K562 (cell line): ENCODE measurements around the gene SLC35A4. TPM values are rescaled to one million over a fixed set of nuclear protein-coding genes. Genes with fewer than 3 reads are reported as not detected.

Experiments
- ATAC-seq: fragments of 200-7000 bp; cut with Tn5 transposase; 3 replicates; pipeline ENCODE4 v1.9.1; 2020; ENCODE audit warnings: moderate library complexity
- BruUV-seq: library from RNA; stranded (reverse); fragments of 400-500 nt; replicated peaks from 2 replicates; lab custom pipeline; 2021; lab: Mats Ljungman, UMichigan
- CTCF ChIA-PET: fragments of 300-600 bp; formaldehyde crosslinking; extraction: SDS; loops from one replicate; lab custom pipeline; 2021; ENCODE audit warnings: low intra/inter-chr PET ratio; lab: Yijun Ruan, JAX
- POLR2A ChIA-PET: fragments of 300-600, 350-650 bp; sonication (Branson Sonifier 250); formaldehyde crosslinking; extraction: SDS; loops from one replicate; lab custom pipeline; 2021; ENCODE audit warnings: antibody characterized with exemption, inconsistent platforms; lab: Yijun Ruan, JAX
- DNase-seq, 4 experiments: peaks; one replicate each; pipeline versions ENCODE4 v3.0.0 to v3.0.0-alpha.2; 2011 to 2018; ENCODE audit warnings: low spot score in 3 of 4, mixed read lengths in 3 of 4; ENCODE audit errors: extremely low read depth in 1 of 4
- FAIRE-seq: peaks from 2 replicates; lab custom pipeline; 2011; peaks lifted over from hg19 to GRCh38; lab: Jason Lieb, UNC
- H2AFZ ChIP-seq: 2 replicates; pipeline ENCODE4 v1.6.0; 2011; ENCODE audit warnings: low read depth, low read length, control low read depth, inconsistent platforms
- H3K27ac ChIP-seq: fragments of 200-600 bp; 3 replicates; pipeline ENCODE4 v1.8.0; 2011; ENCODE audit warnings: low read depth, mild to moderate bottlenecking, control low read depth, inconsistent platforms, low read length, moderate library complexity, mixed read lengths; ENCODE audit errors: extremely low read depth
- H3K27me3 ChIP-seq, 2 experiments: fragments of 300-600 bp in 1 of 2; 2 replicates in 1 of 2; 3 replicates in 1 of 2; pipeline versions ENCODE4 v1.6.0 to v1.8.0; 2011; ENCODE audit warnings: inconsistent platforms in 2 of 2, low read length in 2 of 2, mild to moderate bottlenecking in 1 of 2, mixed read lengths in 1 of 2, moderate library complexity in 1 of 2; ENCODE audit not compliant: control insufficient read depth in 2 of 2, insufficient read depth in 2 of 2
- H3K36me3 ChIP-seq: fragments of 300-600 bp; 3 replicates; pipeline ENCODE4 v1.8.0; 2011; ENCODE audit warnings: mild to moderate bottlenecking, low read length, inconsistent platforms; ENCODE audit not compliant: control insufficient read depth, insufficient read depth
- H3K4me1 ChIP-seq, 2 experiments: fragments of 200-600 bp in 1 of 2; replicated peaks in 1 of 2; 2 replicates in 1 of 2; 3 replicates in 1 of 2; pipeline versions ENCODE4 v1.5.1 to v1.8.0; 2011; ENCODE audit warnings: inconsistent platforms in 2 of 2, low read length in 2 of 2, mild to moderate bottlenecking in 1 of 2, mixed read lengths in 1 of 2, moderate library complexity in 1 of 2; ENCODE audit not compliant: control insufficient read depth in 2 of 2, insufficient read depth in 2 of 2
- H3K4me2 ChIP-seq: 2 replicates; pipeline ENCODE4 v1.6.1; 2011; ENCODE audit warnings: low read length, control low read depth, inconsistent platforms, mixed read lengths; ENCODE audit not compliant: insufficient read depth
- H3K4me3 ChIP-seq: fragments of 200-600 bp; sonication (generic), shearing (Covaris generic); 2 replicates; pipeline ENCODE4 v1.5.1; 2016; ENCODE audit warnings: control low read depth, inconsistent platforms
- H3K79me2 ChIP-seq: fragments of 200-600 bp; 3 replicates; pipeline ENCODE4 v1.8.0; 2011; ENCODE audit warnings: low read length, inconsistent platforms; ENCODE audit not compliant: control insufficient read depth, insufficient read depth
- H3K9ac ChIP-seq, 2 experiments: 2 replicates each; pipeline versions ENCODE4 v1.6.0 to v1.6.1; 2011; ENCODE audit warnings: low read depth in 2 of 2, low read length in 2 of 2, control low read depth in 1 of 2, inconsistent platforms in 1 of 2, mild to moderate bottlenecking in 1 of 2, mixed read lengths in 1 of 2; ENCODE audit not compliant: insufficient read depth in 1 of 2
- H3K9me1 ChIP-seq: one replicate; pipeline ENCODE4 v1.6.0; 2011; ENCODE audit warnings: inconsistent platforms, mild to moderate bottlenecking, low read length, moderate library complexity; ENCODE audit not compliant: control insufficient read depth, insufficient read depth
- H3K9me3 ChIP-seq: replicated peaks from 2 replicates; pipeline ENCODE4 v1.5.1; 2011; ENCODE audit warnings: low read depth, low read length, inconsistent platforms; ENCODE audit not compliant: control insufficient read depth, insufficient read depth
- H4K20me1 ChIP-seq: replicated peaks from 2 replicates; pipeline ENCODE4 v1.6.1; 2011; ENCODE audit warnings: low read length, inconsistent platforms, mixed read lengths; ENCODE audit not compliant: control insufficient read depth, insufficient read depth
- BCOR ChIP-seq: fragments of 450-650 bp; IDR thresholded peaks from 2 replicates; pipeline ENCODE4 v1.6.1; 2016
- CREBBP ChIP-seq: IDR thresholded peaks from one replicate; pipeline ENCODE4 v1.6.1; 2012; ENCODE audit warnings: low read depth, mild to moderate bottlenecking, control low read depth, inconsistent platforms, low read length
- CREM ChIP-seq: IDR thresholded peaks from 2 replicates; pipeline ENCODE4 v1.6.1; 2014; ENCODE audit warnings: antibody characterized with exemption, low read depth
- EGR1 ChIP-seq: fragments of 450-650 bp; conservative IDR thresholded peaks from 2 replicates; pipeline ENCODE4 v1.6.1; 2017; ENCODE audit warnings: mild to moderate bottlenecking
- ETV6 ChIP-seq, 3 experiments: fragments of 150-350 bp in 1 of 3; sonication (generic) in 1 of 3; formaldehyde crosslinking in 1 of 3; IDR thresholded peaks; 2 replicates each; pipeline versions ENCODE4 v1.6.1 to v1.8.0; 2014 to 2022; ENCODE audit warnings: borderline replicate concordance in 2 of 3, low read depth in 2 of 3, antibody characterized with exemption in 1 of 3, low read length in 1 of 3, mild to moderate bottlenecking in 1 of 3, missing genetic modification reagents in 1 of 3
- HNRNPH1 ChIP-seq: fragments of 200-400 bp; formaldehyde crosslinking; optimal IDR thresholded peaks from 2 replicates; pipeline ENCODE3; 2017; ENCODE audit warnings: low read depth, mild to moderate bottlenecking, low read length, moderate library complexity
- KLF13 ChIP-seq: fragments of 450-650 bp; IDR thresholded peaks from 2 replicates; pipeline ENCODE4 v1.6.1; 2016; ENCODE audit warnings: missing genetic modification characterization, low read depth, mild to moderate bottlenecking, missing compliant biosample characterization, moderate library complexity, borderline replicate concordance
- MEF2D ChIP-seq: conservative IDR thresholded peaks from 2 replicates; pipeline ENCODE4 v1.6.1; 2016; ENCODE audit warnings: low read depth, missing genetic modification characterization, missing compliant biosample characterization
- NFIC ChIP-seq: fragments of 450-650 bp; IDR thresholded peaks from 2 replicates; pipeline ENCODE4 v1.6.1; 2017; ENCODE audit warnings: mild to moderate bottlenecking, inconsistent platforms
- NFYB ChIP-seq: IDR thresholded peaks from 2 replicates; pipeline ENCODE4 v1.6.1; 2011; ENCODE audit warnings: mild to moderate bottlenecking, moderate library complexity; ENCODE audit not compliant: insufficient read length; ENCODE audit errors: extremely low read depth
- PYGO2 ChIP-seq: fragments of 450-650 bp; IDR thresholded peaks from 2 replicates; pipeline ENCODE4 v1.6.1; 2016; ENCODE audit warnings: mild to moderate bottlenecking, missing genetic modification characterization, moderate library complexity, missing compliant biosample characterization
- SIX5 ChIP-seq, 2 experiments: IDR thresholded peaks; 2 replicates each; pipeline ENCODE4 v1.6.1; 2011; ENCODE audit warnings: low read length in 2 of 2, borderline replicate concordance in 1 of 2, low read depth in 1 of 2, mild to moderate bottlenecking in 1 of 2, moderate library complexity in 1 of 2; ENCODE audit not compliant: insufficient read depth in 1 of 2
- SOX6 ChIP-seq: fragments of 450-650 bp; IDR thresholded peaks from 2 replicates; pipeline ENCODE4 v1.6.1; 2014; ENCODE audit warnings: mild to moderate bottlenecking
- TBP ChIP-seq: optimal IDR thresholded peaks from 2 replicates; pipeline ENCODE3; 2011; ENCODE audit warnings: low read depth, low read length, improper control_type of control experiment
- ZNF3 ChIP-seq: fragments of 250-450 bp; sonication (Bioruptor Pico); IDR thresholded peaks from 2 replicates; pipeline ENCODE4 v1.5.0; 2021; ENCODE audit warnings: mild to moderate bottlenecking, moderate library complexity
- ZNF785 ChIP-seq: fragments of 250-450 bp; sonication (Bioruptor Pico); IDR thresholded peaks from 2 replicates; pipeline ENCODE4 v1.4.0; 2020; ENCODE audit warnings: mild to moderate bottlenecking
- WGBS: fragments of 100-300 bp; shearing (Covaris generic); methylation state at CpG from one replicate; pipeline ENCODE4 v1.1.6; 2016; ENCODE audit warnings: low coverage, mixed read lengths; ENCODE audit not compliant: insufficient coverage; ENCODE audit errors: missing lambda C conversion rate; 5-methylcytosine and 5-hydroxymethylcytosine counted together
- in situ Hi-C: fragments of 300-500 bp; cut with MboI; formaldehyde crosslinking; loops from 4 replicates; pipeline ENCODE4 v1.15.0; 2018; ENCODE audit warnings: inconsistent platforms, mixed read lengths
- intact Hi-C: fragments of 100-400 bp; cut with micrococcal nuclease; formaldehyde crosslinking; loops from 2 replicates; pipeline ENCODE4 v1.14.2; 2022
- polyA plus RNA-seq, 8 experiments: library from polyadenylated mRNA; depleted of rRNA in 4 of 8; stranded (reverse) in 5 of 8; unstranded in 3 of 8; fragments of >200 nt; fragmentation: Nextera tagmentation in 2 of 8; fragmentation: Illumina TruSeq in 1 of 8; extraction: Ambion mirVana in 2 of 8; extraction: Trizol in 1 of 8; gene quantifications; 2 replicates each; pipeline versions ENCODE4 v1.2.1 to v1.2.3, GENCODE V29; 2011 to 2014; ENCODE audit warnings: inconsistent platforms in 1 of 8, missing spikeins in 1 of 8
- total RNA-seq, 7 experiments: library from RNA; depleted of rRNA in 6 of 7; stranded (reverse); fragments of >200 nt in 6 of 7; fragmentation: Illumina TruSeq in 2 of 7; extraction: Trizol in 2 of 7; gene quantifications; 2 replicates each; pipeline versions ENCODE4 v1.2.1 to v1.2.3, GENCODE V29; 2011 to 2021; ENCODE audit warnings: low replicate concordance in 1 of 7
- TF ChIP-seq, protein P1 (sequence below): fragments of 250-450 bp; sonication (Bioruptor Pico); IDR thresholded peaks from 2 replicates; pipeline ENCODE4 v1.8.0; 2021; ENCODE audit warnings: moderate library complexity, mild to moderate bottlenecking, inconsistent platforms
- TF ChIP-seq, protein P2 (sequence below): sonication (generic); formaldehyde crosslinking; IDR thresholded peaks from 2 replicates; pipeline ENCODE4 v1.5.0; 2020; ENCODE audit warnings: missing genetic modification reagents
- TF ChIP-seq, protein P3 (sequence below): fragments of 450-650 bp; IDR thresholded peaks from 2 replicates; pipeline ENCODE4 v1.6.1; 2016; ENCODE audit warnings: missing biosample characterization, missing genetic modification characterization

Gene SLC35A4
- total and polyA plus RNA-seq, 9 of the 15 experiments (the other 6 are each of a cell fraction or from before 2014, with no cell fraction given), result 21.8 to 171 (median 42.5) TPM

DNA sequence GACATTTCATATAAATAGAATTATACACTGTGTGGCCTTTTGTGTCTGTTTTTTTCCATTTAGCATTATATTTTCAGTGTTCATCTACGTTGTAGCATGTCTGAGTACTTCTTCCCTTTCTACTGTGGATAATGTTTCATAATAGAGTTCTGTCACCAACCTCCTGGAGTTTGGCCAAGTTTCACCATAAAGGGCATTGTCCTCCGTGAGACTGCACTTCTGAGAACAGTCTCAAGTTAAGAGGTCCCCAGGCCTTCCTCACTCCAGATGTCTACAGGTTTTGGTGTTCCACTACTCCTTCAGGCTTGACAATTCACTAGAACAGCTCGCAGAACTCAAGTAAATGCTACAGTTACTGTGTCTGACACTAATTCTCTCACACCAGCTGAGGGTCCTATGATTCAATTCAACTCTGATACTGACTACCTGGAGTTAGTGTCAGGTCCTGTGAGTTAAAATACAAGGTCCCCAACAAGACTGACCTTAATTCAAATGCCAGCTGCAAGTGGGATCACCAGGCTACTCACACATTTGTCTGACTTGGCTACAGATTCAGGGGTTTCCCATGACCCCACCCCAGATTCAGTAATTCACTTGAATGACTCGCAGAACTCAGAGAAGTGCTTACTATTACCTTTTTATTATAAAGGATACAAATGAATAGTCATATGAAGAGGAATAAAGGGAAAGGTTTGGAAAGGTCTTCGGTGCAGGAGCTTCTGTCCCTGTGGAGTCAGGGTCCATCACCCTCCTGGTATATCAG, 31.1 kb downstream of the SLC35A4 start (continued):
- TF ChIP-seq ETV6 (IDR thresholded peaks at IDR 0.05; ENCODE audit: borderline replicate concordance in 1 of 2, low read depth in 2 of 2, low read length in 1 of 2) (no peak), ETV6 (CRISPR knock-in tag; IDR thresholded peaks at IDR 0.05; ENCODE audit: borderline replicate concordance) (no peak), NFYB (no peak), HNRNPH1 (no peak), CREM (no peak), NFIC (peak; percentile 81), SIX5 (IDR thresholded peaks at IDR 0.05; ENCODE audit: borderline replicate concordance in 1 of 2, insufficient read depth in 1 of 2, low read depth in 1 of 2, low read length in 2 of 2) (no peak), SOX6 (peak; percentile 84), MEF2D (no peak), KLF13 (tag) (no peak)

DNA sequence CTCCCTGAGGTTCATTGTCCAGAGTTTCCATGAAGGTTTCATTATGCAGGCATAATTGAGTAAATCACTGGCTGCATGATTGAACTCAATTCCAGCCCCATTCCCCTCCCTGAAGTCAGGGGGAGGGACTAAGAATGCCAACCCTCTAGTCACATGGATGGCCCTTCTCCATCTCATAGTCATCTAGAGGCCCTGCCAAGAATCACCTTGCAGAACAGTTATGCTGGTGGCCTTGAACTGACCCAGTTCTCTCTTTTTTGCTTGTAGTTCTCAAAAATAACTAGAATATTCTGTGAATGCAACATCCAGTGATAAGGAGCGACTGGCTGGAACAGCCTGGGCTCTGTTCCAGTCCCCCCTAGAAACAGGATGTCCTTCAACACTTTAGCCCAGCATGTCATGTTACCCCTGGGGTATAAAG, 31.7 kb downstream of the SLC35A4 start:
- H4K20me1 ChIP-seq, result no peaks in the 10 kb centered on the region
- intact Hi-C loops (no loop called here), in situ Hi-C loops (no loop called here)
- BruUV-seq, result no TSS peak
- H2AFZ ChIP-seq, result no peak overlapping the region
- FAIRE-seq (no peak), DNase-seq (no peak), ATAC-seq (no peak)
- H3K4me2 ChIP-seq, result no peak overlapping the region
- H3K9me3 ChIP-seq, result no peaks in the 10 kb centered on the region
- CTCF ChIA-PET, result no interaction called here
- H3K27ac ChIP-seq, result no peak overlapping the region
- H3K9ac ChIP-seq, result no peak overlapping the region
- H3K79me2 ChIP-seq, result no peaks in the 10 kb centered on the region
- H3K4me1 ChIP-seq, result peaks cover 0 to 4% of the 10 kb centered on the region in 2 experiments; a peak in 1 of 5 replicates
- WGBS, result 19% methylated on average over 1 of the region's 1 CpG
- H3K36me3 ChIP-seq, result no peaks in the 10 kb centered on the region
- H3K9me1 ChIP-seq, result no peaks in the 10 kb centered on the region
- POLR2A ChIA-PET, result no interaction called here
- H3K27me3 ChIP-seq, result no peaks in the 10 kb centered on the region
- H3K4me3 ChIP-seq, result no peak overlapping the region
- TF ChIP-seq SIX5 (IDR thresholded peaks at IDR 0.05; ENCODE audit: borderline replicate concordance in 1 of 2, insufficient read depth in 1 of 2, low read depth in 1 of 2, low read length in 2 of 2) (no peak), PYGO2 (tag) (no peak), CREBBP (no peak), ZNF785 (CRISPR knock-in tag) (no peak), BCOR (no peak), TBP (no peak), EGR1 (no peak), ZNF3 (CRISPR knock-in tag) (no peak)
- TF ChIP-seq, protein P1, sequence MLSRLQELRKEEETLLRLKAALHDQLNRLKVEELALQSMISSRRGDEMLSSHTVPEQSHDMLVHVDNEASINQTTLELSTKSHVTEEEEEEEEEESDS (CRISPR knock-in tag), result no peak
- TF ChIP-seq, protein P2, sequence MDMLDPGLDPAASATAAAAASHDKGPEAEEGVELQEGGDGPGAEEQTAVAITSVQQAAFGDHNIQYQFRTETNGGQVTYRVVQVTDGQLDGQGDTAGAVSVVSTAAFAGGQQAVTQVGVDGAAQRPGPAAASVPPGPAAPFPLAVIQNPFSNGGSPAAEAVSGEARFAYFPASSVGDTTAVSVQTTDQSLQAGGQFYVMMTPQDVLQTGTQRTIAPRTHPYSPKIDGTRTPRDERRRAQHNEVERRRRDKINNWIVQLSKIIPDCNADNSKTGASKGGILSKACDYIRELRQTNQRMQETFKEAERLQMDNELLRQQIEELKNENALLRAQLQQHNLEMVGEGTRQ (CRISPR knock-in tag), result no peak
- TF ChIP-seq, protein P3, sequence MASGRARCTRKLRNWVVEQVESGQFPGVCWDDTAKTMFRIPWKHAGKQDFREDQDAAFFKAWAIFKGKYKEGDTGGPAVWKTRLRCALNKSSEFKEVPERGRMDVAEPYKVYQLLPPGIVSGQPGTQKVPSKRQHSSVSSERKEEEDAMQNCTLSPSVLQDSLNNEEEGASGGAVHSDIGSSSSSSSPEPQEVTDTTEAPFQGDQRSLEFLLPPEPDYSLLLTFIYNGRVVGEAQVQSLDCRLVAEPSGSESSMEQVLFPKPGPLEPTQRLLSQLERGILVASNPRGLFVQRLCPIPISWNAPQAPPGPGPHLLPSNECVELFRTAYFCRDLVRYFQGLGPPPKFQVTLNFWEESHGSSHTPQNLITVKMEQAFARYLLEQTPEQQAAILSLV (tag), result no peak
